ENCODE measurements around the gene CSMD2.

The CSMD2 gene

GRCh38 chr1:34049477-34049876 is 115.6 kb downstream of the CSMD2 start:
- TF ChIP-seq TAF1 (IDR thresholded peaks at IDR 0.05; ENCODE audit: borderline replicate concordance, insufficient read depth, low read length) (no peak), SIN3A (IDR thresholded peaks at IDR 0.05; ENCODE audit: borderline replicate concordance, insufficient read depth, low read length) (no peak), REST (IDR thresholded peaks at IDR 0.05; ENCODE audit: insufficient read depth in 1 of 2, low read depth in 2 of 2, low read length in 2 of 2) (no peak), FOXP2 (optimal IDR thresholded peaks at IDR 0.05; ENCODE audit: borderline replicate concordance, extremely low read depth, extremely low read length, insufficient read depth) (no peak), POLR2AphosphoS5 (IDR thresholded peaks at IDR 0.05; ENCODE audit: low read depth, low read length) (no peak)

GRCh38 chr1:34037856-34038255 is 127.2 kb downstream of the CSMD2 start:
- TF ChIP-seq FOXP2 (optimal IDR thresholded peaks at IDR 0.05; ENCODE audit: borderline replicate concordance, extremely low read depth, extremely low read length, insufficient read depth) = no peak
- no peak for TF ChIP-seq SIN3A (IDR thresholded peaks at IDR 0.05; ENCODE audit: borderline replicate concordance, insufficient read depth, low read length)
- TF ChIP-seq POLR2AphosphoS5 (IDR thresholded peaks at IDR 0.05; ENCODE audit: low read depth, low read length) = no peak
- no peak for TF ChIP-seq REST (IDR thresholded peaks at IDR 0.05; ENCODE audit: insufficient read depth in 1 of 2, low read depth in 2 of 2, low read length in 2 of 2)
- TF ChIP-seq TAF1 (IDR thresholded peaks at IDR 0.05; ENCODE audit: borderline replicate concordance, insufficient read depth, low read length) = no peak

- TF ChIP-seq SIN3A (IDR thresholded peaks at IDR 0.05; ENCODE audit: borderline replicate concordance, insufficient read depth, low read length) (no peak), FOXP2 (optimal IDR thresholded peaks at IDR 0.05; ENCODE audit: borderline replicate concordance, extremely low read depth, extremely low read length, insufficient read depth) (no peak), REST (IDR thresholded peaks at IDR 0.05; ENCODE audit: insufficient read depth in 1 of 2, low read depth in 2 of 2, low read length in 2 of 2) (no peak), TAF1 (IDR thresholded peaks at IDR 0.05; ENCODE audit: borderline replicate concordance, insufficient read depth, low read length) (no peak)
These were observed 127.9 kb downstream of the CSMD2 start for GRCh38 chr1:34037109-34037508.

- TF ChIP-seq FOXP2 (optimal IDR thresholded peaks at IDR 0.05; ENCODE audit: borderline replicate concordance, extremely low read depth, extremely low read length, insufficient read depth) (no peak), REST (IDR thresholded peaks at IDR 0.05; ENCODE audit: insufficient read depth in 1 of 2, low read depth in 2 of 2, low read length in 2 of 2) (peak in 1 of 2 experiments; percentile 79; a peak in 2 of 4 replicates), SIN3A (IDR thresholded peaks at IDR 0.05; ENCODE audit: borderline replicate concordance, insufficient read depth, low read length) (no peak), POLR2AphosphoS5 (IDR thresholded peaks at IDR 0.05; ENCODE audit: low read depth, low read length) (no peak), TAF1 (IDR thresholded peaks at IDR 0.05; ENCODE audit: borderline replicate concordance, insufficient read depth, low read length) (no peak)
These were observed 131.0 kb downstream of the CSMD2 start for GRCh38 chr1:34034036-34034435.

GRCh38 chr1:34029954-34030353 is 135.1 kb downstream of the CSMD2 start:
- no peak for TF ChIP-seq TAF1 (IDR thresholded peaks at IDR 0.05; ENCODE audit: borderline replicate concordance, insufficient read depth, low read length)

Measured in PFSK-1 (cell line).